ENCODE results near the gene SVIL. TPM values are rescaled to one million over a fixed set of nuclear protein-coding genes. Genes with fewer than 3 reads are reported as not detected.
A peak's percentile ranks its signal among the peaks of the same experiment; 100 is the strongest.
"Not testable (repeated sequence)": the region's sequence is repeated elsewhere in the genome, so short reads cannot be mapped to it uniquely, and the experiment has no call there.

Gene SVIL
- total and polyA plus RNA-seq, 2 donors, result 11.5 to 25.8 TPM

DNA sequence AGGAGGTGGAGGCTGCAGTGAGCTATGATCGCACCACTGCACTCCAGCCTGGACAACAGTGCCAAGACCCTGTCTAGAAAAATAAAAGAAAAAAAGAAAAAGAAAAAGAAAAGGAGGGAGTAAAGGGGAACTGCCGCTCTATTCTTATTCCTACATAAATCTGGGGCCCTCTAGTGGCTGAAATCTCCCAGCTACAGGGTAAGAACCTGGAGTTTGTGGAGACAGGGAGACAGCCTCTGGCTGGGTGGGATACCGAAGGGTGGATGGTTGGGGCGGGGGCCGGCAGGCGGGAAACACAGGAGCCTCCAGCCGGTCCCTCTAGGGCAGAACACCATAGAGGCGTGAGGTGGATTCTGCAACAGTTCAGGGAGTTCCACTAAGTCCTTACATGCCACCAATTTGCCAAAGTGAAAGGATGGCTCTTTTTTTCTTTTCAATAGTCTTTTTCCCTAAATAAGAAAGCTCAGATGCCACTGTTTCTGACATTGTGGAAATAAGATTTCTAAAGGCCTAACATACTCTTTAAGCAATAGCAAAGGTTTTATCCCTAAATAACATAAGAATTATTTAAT is 117.3 kb downstream of the SVIL start:
- Histone ChIP-seq H3K9me3 (ENCODE audit: control insufficient read depth in 2 of 2, insufficient read depth in 1 of 2, low read length in 1 of 2) (no peaks in the 10 kb centered on the region), H3K36me3 (ENCODE audit: control insufficient read depth in 2 of 2, insufficient read depth in 2 of 2, low read length in 1 of 2) (peaks cover 2 to 4% of the 10 kb centered on the region in 2 donors), H3K4me1 (ENCODE audit: control insufficient read depth in 2 of 2, insufficient read depth in 2 of 2, low read length in 2 of 2) (peaks cover 0 to 3% of the 10 kb centered on the region in 2 donors), H3K27me3 (ENCODE audit: control insufficient read depth in 2 of 2, insufficient read depth in 1 of 2, low read length in 1 of 2) (no peaks in the 10 kb centered on the region), H3K27ac (ENCODE audit: low read depth in 1 of 2, low read length in 1 of 2) (no peak overlapping the region), H3K4me3 (ENCODE audit: low read length in 2 of 2) (no peak overlapping the region)
- 97% methylated on average over 8 of the region's 8 CpGs for WGBS
- peak in 2 of 9 donors; percentile 9 to 19 for DNase-seq (ENCODE audit: low read depth in 6 of 9, low spot score in 9 of 9)

DNA sequence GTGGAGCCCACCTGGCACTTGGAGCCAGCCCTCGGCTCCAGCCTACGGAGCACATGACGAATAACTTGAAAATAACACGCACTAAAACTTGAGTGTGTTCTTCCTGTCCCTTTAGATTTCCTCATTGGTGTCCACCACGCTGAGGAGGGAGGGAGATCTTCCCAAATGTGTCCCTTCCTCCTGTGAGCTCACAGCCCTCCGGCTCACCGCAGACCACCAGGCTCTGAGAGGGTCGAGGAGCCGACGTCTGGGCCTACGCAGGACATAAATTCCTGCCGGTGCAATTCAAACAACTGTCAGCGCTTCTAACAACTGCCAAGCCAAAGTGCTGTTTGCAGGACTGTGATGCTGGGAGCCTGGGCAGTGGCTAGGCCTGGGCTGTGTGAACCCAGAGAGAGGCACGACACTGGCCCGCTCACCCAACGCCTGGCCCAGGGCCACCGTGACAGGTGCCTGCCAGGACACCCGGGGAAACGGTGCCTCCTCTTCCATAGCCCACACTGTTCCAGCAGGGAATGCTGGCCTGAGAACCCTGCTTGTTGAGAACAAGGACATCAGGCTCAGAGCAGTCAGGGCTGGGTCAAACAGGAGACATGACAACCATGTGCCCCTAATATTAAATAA is 118.3 kb downstream of the SVIL start:
- 98% methylated on average over 19 of the region's 19 CpGs for WGBS
- not testable (repeated sequence) for H3K4me3 ChIP-seq (ENCODE audit: low read length in 2 of 2); H3K9me3 ChIP-seq (ENCODE audit: control insufficient read depth in 2 of 2, insufficient read depth in 1 of 2, low read length in 1 of 2); H3K4me1 ChIP-seq (ENCODE audit: control insufficient read depth in 2 of 2, insufficient read depth in 2 of 2, low read length in 2 of 2); H3K27ac ChIP-seq (ENCODE audit: low read depth in 1 of 2, low read length in 1 of 2); H3K27me3 ChIP-seq (ENCODE audit: control insufficient read depth in 2 of 2, insufficient read depth in 1 of 2, low read length in 1 of 2); H3K36me3 ChIP-seq (ENCODE audit: control insufficient read depth in 2 of 2, insufficient read depth in 2 of 2, low read length in 1 of 2); DNase-seq (ENCODE audit: low read depth in 6 of 9, low spot score in 9 of 9)

DNA sequence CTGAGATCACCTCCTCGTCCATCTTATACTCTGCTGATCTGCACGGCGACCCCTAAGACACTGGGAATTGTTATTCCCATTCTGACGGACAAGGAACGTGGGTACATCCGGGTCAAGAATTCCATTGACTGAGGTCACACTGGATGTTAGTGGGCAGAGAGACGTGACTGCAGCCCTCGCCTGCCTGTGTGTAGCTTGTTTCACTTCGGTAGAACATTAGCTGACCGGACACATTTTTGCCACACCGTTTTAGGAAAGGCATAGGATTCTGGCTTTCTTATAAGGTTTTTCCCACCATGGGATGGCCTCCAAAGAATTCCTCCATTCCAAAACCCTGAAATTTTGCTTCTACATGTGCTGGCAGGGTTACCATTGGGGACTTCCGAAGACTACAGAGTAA is 118.9 kb downstream of the SVIL start:
- H3K27ac ChIP-seq (ENCODE audit: low read depth in 1 of 2, low read length in 1 of 2); H3K4me3 ChIP-seq (ENCODE audit: low read length in 2 of 2); H3K9me3 ChIP-seq (ENCODE audit: control insufficient read depth in 2 of 2, insufficient read depth in 1 of 2, low read length in 1 of 2); H3K36me3 ChIP-seq (ENCODE audit: control insufficient read depth in 2 of 2, insufficient read depth in 2 of 2, low read length in 1 of 2); DNase-seq (ENCODE audit: low read depth in 6 of 9, low spot score in 9 of 9); H3K4me1 ChIP-seq (ENCODE audit: control insufficient read depth in 2 of 2, insufficient read depth in 2 of 2, low read length in 2 of 2); H3K27me3 ChIP-seq (ENCODE audit: control insufficient read depth in 2 of 2, insufficient read depth in 1 of 2, low read length in 1 of 2): not testable (repeated sequence)
- 95% methylated on average over 12 of the region's 12 CpGs for WGBS

DNA sequence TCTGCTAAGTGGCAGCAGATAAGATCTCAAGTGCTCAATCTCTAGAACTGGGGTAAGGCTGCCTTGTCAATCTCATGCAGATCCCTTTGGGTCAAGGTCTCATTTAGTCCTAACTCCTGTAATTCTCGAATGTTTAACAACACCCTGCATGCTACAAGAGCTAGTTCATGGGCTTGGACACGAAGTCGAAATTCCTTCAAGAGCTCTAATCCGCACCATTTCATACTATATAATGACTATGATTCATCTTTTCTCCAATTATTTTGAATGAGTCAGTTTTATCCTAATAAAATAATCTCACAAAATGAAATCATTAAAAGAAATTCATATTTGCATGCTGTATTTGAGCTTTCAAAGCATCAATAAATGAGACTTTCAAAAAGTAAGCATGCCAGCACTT is 119.7 kb downstream of the SVIL start:
- not testable (repeated sequence) for H3K4me3 ChIP-seq (ENCODE audit: low read length in 2 of 2); H3K36me3 ChIP-seq (ENCODE audit: control insufficient read depth in 2 of 2, insufficient read depth in 2 of 2, low read length in 1 of 2); DNase-seq (ENCODE audit: low read depth in 6 of 9, low spot score in 9 of 9); H3K27ac ChIP-seq (ENCODE audit: low read depth in 1 of 2, low read length in 1 of 2); H3K4me1 ChIP-seq (ENCODE audit: control insufficient read depth in 2 of 2, insufficient read depth in 2 of 2, low read length in 2 of 2); H3K27me3 ChIP-seq (ENCODE audit: control insufficient read depth in 2 of 2, insufficient read depth in 1 of 2, low read length in 1 of 2); H3K9me3 ChIP-seq (ENCODE audit: control insufficient read depth in 2 of 2, insufficient read depth in 1 of 2, low read length in 1 of 2)
- WGBS, result 97% methylated on average over 4 of the region's 4 CpGs

DNA sequence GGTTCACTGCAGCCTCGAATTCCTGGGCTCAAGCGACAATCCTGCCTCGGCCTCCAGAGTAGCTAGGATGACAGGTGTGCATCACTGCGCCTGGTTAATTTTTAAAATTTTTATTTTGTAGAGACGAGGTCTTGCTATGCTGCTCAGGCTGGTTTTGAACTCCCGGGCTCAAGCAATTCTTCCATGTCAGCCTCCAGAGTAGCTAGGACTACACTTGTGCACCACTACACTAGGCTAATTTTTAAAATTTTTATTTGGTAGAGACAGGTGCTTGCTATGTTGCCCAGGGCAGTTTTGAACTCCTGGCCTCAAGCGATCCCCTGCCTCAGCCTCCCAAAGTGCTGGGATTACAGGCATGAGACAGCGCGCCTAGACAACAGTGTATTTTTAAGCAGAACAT is 120.5 kb downstream of the SVIL start:
- DNase-seq (ENCODE audit: low read depth in 6 of 9, low spot score in 9 of 9), result no peak
- Histone ChIP-seq H3K9me3 (ENCODE audit: control insufficient read depth in 2 of 2, insufficient read depth in 1 of 2, low read length in 1 of 2) (no peaks in the 10 kb centered on the region), H3K27ac (ENCODE audit: low read depth in 1 of 2, low read length in 1 of 2) (no peak overlapping the region), H3K36me3 (ENCODE audit: control insufficient read depth in 2 of 2, insufficient read depth in 2 of 2, low read length in 1 of 2) (no peaks in the 10 kb centered on the region), H3K27me3 (ENCODE audit: control insufficient read depth in 2 of 2, insufficient read depth in 1 of 2, low read length in 1 of 2) (no peaks in the 10 kb centered on the region), H3K4me3 (ENCODE audit: low read length in 2 of 2) (no peak overlapping the region), H3K4me1 (ENCODE audit: control insufficient read depth in 2 of 2, insufficient read depth in 2 of 2, low read length in 2 of 2) (no peaks in the 10 kb centered on the region)
- 98% methylated on average over 9 of the region's 9 CpGs for WGBS

DNA sequence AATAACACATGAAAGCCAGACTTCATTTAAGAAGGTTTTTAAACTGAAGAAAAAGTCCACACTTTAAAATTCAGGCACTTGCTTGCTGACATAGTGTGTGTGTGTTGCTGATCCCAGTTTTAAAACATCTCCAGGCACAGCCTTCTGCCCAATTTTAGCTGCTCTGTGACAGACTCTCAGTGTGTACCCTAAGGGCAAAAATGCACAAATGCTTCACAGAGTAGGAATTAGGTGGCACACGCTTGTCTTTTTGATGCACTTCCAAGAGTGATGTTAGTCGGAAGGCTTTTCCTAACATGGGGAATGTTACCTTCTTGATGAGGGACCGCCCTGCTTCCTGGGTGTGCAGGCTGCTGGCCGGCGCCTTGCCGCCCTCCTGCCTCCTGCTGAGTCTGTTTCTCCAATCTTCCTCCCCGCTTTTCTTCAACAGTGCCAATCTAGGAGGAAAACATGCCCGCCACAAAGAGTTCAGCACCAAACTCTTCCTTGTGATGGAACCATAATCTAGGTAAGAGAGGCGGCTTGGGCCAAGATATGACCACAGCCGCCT is 122.3 kb downstream of the SVIL start:
- Histone ChIP-seq H3K27me3 (ENCODE audit: control insufficient read depth in 2 of 2, insufficient read depth in 1 of 2, low read length in 1 of 2) (no peaks in the 10 kb centered on the region), H3K9me3 (ENCODE audit: control insufficient read depth in 2 of 2, insufficient read depth in 1 of 2, low read length in 1 of 2) (no peaks in the 10 kb centered on the region), H3K4me1 (ENCODE audit: control insufficient read depth in 2 of 2, insufficient read depth in 2 of 2, low read length in 2 of 2) (no peaks in the 10 kb centered on the region), H3K27ac (ENCODE audit: low read depth in 1 of 2, low read length in 1 of 2) (no peak overlapping the region), H3K4me3 (ENCODE audit: low read length in 2 of 2) (no peak overlapping the region), H3K36me3 (ENCODE audit: control insufficient read depth in 2 of 2, insufficient read depth in 2 of 2, low read length in 1 of 2) (no peaks in the 10 kb centered on the region)
- no peak for DNase-seq (ENCODE audit: low read depth in 6 of 9, low spot score in 9 of 9)
- 98% methylated on average over 10 of the region's 10 CpGs for WGBS

DNA sequence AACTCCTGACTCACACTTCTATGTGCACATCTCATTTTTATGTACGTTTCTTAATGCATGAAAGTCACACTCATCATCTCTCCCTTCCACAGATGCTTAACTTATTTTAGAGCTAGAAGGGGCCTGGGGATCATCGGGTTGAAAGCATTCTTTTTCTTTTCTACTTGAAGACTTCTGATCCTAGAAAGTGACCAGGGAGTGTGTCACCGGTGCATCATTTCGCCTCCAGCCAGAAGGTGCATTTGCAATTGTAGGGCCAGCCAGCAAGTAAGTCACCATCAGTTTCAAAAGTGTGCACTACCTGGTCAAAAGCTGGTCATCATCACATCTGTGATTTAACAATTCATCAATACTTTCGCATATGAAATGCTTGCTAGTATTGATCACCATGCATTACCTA is 123.0 kb downstream of the SVIL start:
- H3K27me3 ChIP-seq (ENCODE audit: control insufficient read depth in 2 of 2, insufficient read depth in 1 of 2, low read length in 1 of 2); H3K9me3 ChIP-seq (ENCODE audit: control insufficient read depth in 2 of 2, insufficient read depth in 1 of 2, low read length in 1 of 2); DNase-seq (ENCODE audit: low read depth in 6 of 9, low spot score in 9 of 9); H3K4me3 ChIP-seq (ENCODE audit: low read length in 2 of 2); H3K27ac ChIP-seq (ENCODE audit: low read depth in 1 of 2, low read length in 1 of 2); H3K36me3 ChIP-seq (ENCODE audit: control insufficient read depth in 2 of 2, insufficient read depth in 2 of 2, low read length in 1 of 2); H3K4me1 ChIP-seq (ENCODE audit: control insufficient read depth in 2 of 2, insufficient read depth in 2 of 2, low read length in 2 of 2): not testable (repeated sequence)
- WGBS, result 97% methylated on average over 5 of the region's 5 CpGs

DNA sequence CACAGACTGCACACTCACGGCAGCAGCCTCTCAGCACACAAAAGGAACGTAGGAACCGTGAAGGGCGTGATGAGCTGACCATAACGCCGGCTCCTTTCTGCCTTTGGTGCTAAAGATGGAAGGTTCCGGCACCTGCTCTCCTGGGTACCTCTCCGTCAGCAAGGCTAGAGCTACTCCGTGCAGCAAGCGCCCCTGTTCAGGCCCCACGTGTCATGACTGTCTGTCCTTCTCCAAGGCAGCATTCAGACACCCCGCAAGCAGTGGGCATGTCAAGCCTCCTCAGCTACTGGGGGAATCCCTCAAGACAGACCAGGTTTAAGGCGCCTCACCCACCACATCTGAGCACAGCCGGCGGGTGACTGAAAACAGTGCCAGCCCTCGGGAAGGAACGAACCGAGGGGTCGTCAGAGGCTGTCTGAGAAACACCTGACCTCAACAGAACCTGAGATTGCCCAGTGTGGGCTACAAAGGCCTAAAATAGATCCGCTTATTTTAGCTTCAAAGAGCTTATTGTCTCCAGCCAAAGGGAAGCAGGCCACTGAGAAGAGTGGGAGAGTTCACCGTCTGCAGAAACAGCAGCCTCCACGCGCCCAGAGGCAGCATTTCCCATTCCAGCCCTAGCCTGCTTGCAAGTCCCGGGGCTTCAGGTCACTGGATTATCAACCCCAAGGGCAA is 124.2 kb downstream of the SVIL start:
- WGBS, result 97% methylated on average over 15 of the region's 24 CpGs

DNA sequence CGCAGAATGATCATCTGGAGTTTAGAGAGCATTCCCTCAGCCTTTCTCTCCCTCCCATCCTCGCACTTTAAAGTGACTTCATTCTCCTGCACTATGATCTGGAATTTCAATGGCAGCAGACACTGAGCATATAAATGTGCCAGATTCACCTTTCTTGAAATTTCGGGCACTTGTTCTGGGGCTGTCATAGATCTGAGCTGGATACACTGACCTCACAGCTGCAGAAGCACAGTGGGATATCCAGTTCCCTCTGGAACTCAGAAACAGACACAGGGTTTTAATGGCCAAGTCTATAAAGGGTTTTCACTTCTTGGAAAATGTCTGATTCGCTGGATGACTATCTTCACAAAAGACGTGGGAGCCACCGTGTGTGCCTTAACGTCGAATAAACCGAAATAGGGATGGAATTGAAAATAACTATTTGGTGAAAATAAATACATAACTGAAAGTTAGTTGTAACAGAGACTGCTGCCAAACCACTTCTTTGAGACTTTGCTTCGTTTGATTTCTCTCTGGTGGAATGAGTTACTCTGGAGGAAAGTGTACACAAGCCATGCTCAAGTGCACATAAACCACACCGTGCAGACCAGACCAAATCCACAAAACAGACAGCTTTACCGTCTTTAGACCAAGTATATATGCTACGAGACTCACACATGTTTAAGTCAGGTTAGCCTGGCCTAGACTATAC is 126.1 kb downstream of the SVIL start:
- DNase-seq (ENCODE audit: low read depth in 6 of 9, low spot score in 9 of 9), result no peak

More for the DNA sequence above, 124.2 kb downstream of the SVIL start:
- not testable (repeated sequence) for H3K27me3 ChIP-seq (ENCODE audit: control insufficient read depth in 2 of 2, insufficient read depth in 1 of 2, low read length in 1 of 2); H3K4me1 ChIP-seq (ENCODE audit: control insufficient read depth in 2 of 2, insufficient read depth in 2 of 2, low read length in 2 of 2); DNase-seq (ENCODE audit: low read depth in 6 of 9, low spot score in 9 of 9); H3K27ac ChIP-seq (ENCODE audit: low read depth in 1 of 2, low read length in 1 of 2); H3K4me3 ChIP-seq (ENCODE audit: low read length in 2 of 2); H3K36me3 ChIP-seq (ENCODE audit: control insufficient read depth in 2 of 2, insufficient read depth in 2 of 2, low read length in 1 of 2); H3K9me3 ChIP-seq (ENCODE audit: control insufficient read depth in 2 of 2, insufficient read depth in 1 of 2, low read length in 1 of 2)

More for the DNA sequence above, 126.1 kb downstream of the SVIL start:
- Histone ChIP-seq H3K4me1 (ENCODE audit: control insufficient read depth in 2 of 2, insufficient read depth in 2 of 2, low read length in 2 of 2) (no peaks in the 10 kb centered on the region), H3K9me3 (ENCODE audit: control insufficient read depth in 2 of 2, insufficient read depth in 1 of 2, low read length in 1 of 2) (no peaks in the 10 kb centered on the region), H3K27me3 (ENCODE audit: control insufficient read depth in 2 of 2, insufficient read depth in 1 of 2, low read length in 1 of 2) (no peaks in the 10 kb centered on the region), H3K36me3 (ENCODE audit: control insufficient read depth in 2 of 2, insufficient read depth in 2 of 2, low read length in 1 of 2) (no peaks in the 10 kb centered on the region), H3K27ac (ENCODE audit: low read depth in 1 of 2, low read length in 1 of 2) (no peak overlapping the region), H3K4me3 (ENCODE audit: low read length in 2 of 2) (no peak overlapping the region)
- WGBS, result 94% methylated on average over 13 of the region's 13 CpGs

Data from thymus (tissue), 11 donors.